Measurements from ENCODE around the gene HNF4A.

- no peak for TF ChIP-seq CTCF (IDR thresholded peaks at IDR 0.05; ENCODE audit: low read depth, low read length)
- TF ChIP-seq EZH2phosphoT487 (IDR thresholded peaks at IDR 0.05; ENCODE audit: low read depth) = no peak
Observed at GRCh38 chr20:44361021-44361420, 5.5 kb downstream of the HNF4A start.
